Adrenal gland (tissue), 12 donors: Measurements from ENCODE around the gene DIP2C. TPM values are rescaled to one million over a fixed set of nuclear protein-coding genes. Genes with fewer than 3 reads are reported as not detected.

Experiments
- DNase-seq, 7 donors: peaks; one replicate each; pipeline ENCODE4 v3.0.0-alpha.2; 2019 to 2020
- H3K27ac ChIP-seq, 5 donors: fragments of 200-600 bp; sonication (generic) in 4 of 5; 1 replicate in 3 of 5; 2 replicates in 2 of 5; pipeline versions ENCODE4 v1.5.1 to v1.8.0; 2016 to 2020; ENCODE audit warnings: mild to moderate bottlenecking in 1 of 5
- H3K27me3 ChIP-seq: fragments of 200-600 bp; 2 replicates; pipeline ENCODE4 v1.8.0; 2021
- H3K36me3 ChIP-seq, 2 donors: fragments of 200-600 bp; replicated peaks in 1 of 2; 1 replicate in 1 of 2; 2 replicates in 1 of 2; pipeline versions ENCODE4 v1.5.1 to v1.8.0; 2018 to 2022
- H3K4me1 ChIP-seq, 2 donors: fragments of 200-600 bp; replicated peaks in 1 of 2; 1 replicate in 1 of 2; 2 replicates in 1 of 2; pipeline versions ENCODE4 v1.5.1 to v1.8.0; 2018 to 2021
- H3K4me3 ChIP-seq, 4 donors: fragments of 200-600 bp; sonication (generic) in 3 of 4; one replicate each; pipeline ENCODE4 v1.5.1; 2016 to 2018
- H3K9me3 ChIP-seq, 3 donors: fragments of 200-600 bp; sonication (generic) in 1 of 3; replicated peaks in 1 of 3; 1 replicate in 2 of 3; 2 replicates in 1 of 3; pipeline versions ENCODE4 v1.5.1 to v1.8.0; 2016 to 2021
- CTCF ChIP-seq, 6 experiments: fragments of 450-650 bp in 4 of 6; fragments of 200-600 bp in 2 of 6; sonication (generic) in 1 of 6; IDR thresholded peaks; 1 replicate in 5 of 6; 2 replicates in 1 of 6; pipeline versions ENCODE4 v1.5.1 to v1.8.0; 2016 to 2021; ENCODE audit warnings: antibody characterized with exemption in 6 of 6, mild to moderate bottlenecking in 2 of 6, moderate library complexity in 1 of 6
- POLR2A ChIP-seq, 2 donors: fragments of 450-650 bp; IDR thresholded peaks; one replicate each; pipeline ENCODE4 v1.6.1; 2017; ENCODE audit warnings: antibody characterized with exemption in 2 of 2, mild to moderate bottlenecking in 2 of 2, moderate library complexity in 1 of 2
- WGBS, 4 donors: extraction: QIAGEN DNeasy Blood & Tissue Kit in 2 of 4; methylation state at CpG; one replicate each; pipeline versions ENCODE4 v1.1.5 to v1.1.7; 2013 to 2017; 5-methylcytosine and 5-hydroxymethylcytosine counted together
- intact Hi-C, 2 donors: fragments of 100-400 bp; cut with DNase I; formaldehyde crosslinking; loops; one replicate each; pipeline versions ENCODE4 v1.14.1 to v1.15.0; 2022 to 2023
- polyA plus RNA-seq, 3 donors: library from polyadenylated mRNA; stranded (reverse); fragments of 200-250 nt in 2 of 3; fragments of 350-450 nt in 1 of 3; fragmentation: Illumina TruSeq in 1 of 3; extraction: RNeasy Lipid Tissue Mini Kit (QIAGEN cat#74804) in 1 of 3; gene quantifications; one replicate each; pipeline ENCODE4 v1.2.3, GENCODE V29; 2013 to 2014
- total RNA-seq, 9 donors: library from RNA; depleted of rRNA in 4 of 9; stranded (reverse); fragments of >200 nt in 4 of 9; fragments of 120-200 nt in 1 of 9; fragmentation: NEBNext Ultra II Directional in 1 of 9; extraction: Animal tissue kit (Norgen Biotek cat#: 25700) in 1 of 9; gene quantifications; one replicate each; pipeline versions ENCODE4 v1.1.0 to v1.2.4, GENCODE V29; 2013 to 2023
- donor health status: healthy with polysubstance abuse.
- donor health status: Bipolar disorder and iron deficiency.
- donor health status: DM: yes; HTN: yes; CAD: no.
- donor health status: DM: no; HTN: no; CAD: no.
- donor health status: DM: no; HTN: no; CAD: no.
- donor health status: DM: yes; HTN: yes; CAD: no.

The DIP2C gene
- total and polyA plus RNA-seq, 12 donors, result 4.8 to 23.9 (median 19.7) TPM

DNA sequence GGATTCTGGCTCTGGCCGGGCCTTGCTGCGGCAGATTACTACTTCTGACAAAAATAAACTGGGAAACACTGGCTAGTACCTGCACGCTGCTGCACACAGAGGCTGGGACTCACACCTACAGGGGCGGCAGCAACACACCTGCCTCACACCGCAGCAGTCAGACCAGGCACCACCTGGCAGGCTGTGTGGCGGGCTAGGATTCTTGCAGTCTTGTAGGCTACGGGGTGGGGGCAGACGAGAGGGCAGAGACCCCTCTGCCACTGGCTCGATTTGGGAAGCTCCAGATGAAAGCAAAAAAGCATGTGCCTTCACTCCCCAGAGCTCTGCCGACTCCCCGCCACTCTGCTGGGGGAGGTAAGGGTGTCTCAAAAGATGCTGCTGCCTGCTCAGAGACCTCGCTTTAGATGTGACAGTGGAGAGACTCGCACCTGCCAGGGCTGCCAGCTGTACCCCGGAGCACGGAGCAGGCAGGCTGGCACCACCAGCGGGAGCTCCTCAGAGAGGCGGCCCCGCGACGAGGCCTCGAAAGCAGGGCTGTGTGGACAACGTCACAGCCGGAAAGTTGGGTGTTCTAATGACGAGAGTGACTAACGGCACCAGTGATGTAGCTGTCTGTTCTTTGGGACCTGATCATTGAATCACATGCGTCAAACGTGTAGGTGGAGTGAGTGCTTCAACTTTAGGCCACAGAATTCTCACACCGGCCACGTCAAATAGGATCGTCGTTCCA lies 303.7 kb downstream of the DIP2C start:
- Histone ChIP-seq H3K4me3 (no peak overlapping the region), H3K27ac (no peak overlapping the region), H3K4me1 (no peaks in the 10 kb centered on the region), H3K27me3 (no peaks in the 10 kb centered on the region), H3K9me3 (no peaks in the 10 kb centered on the region), H3K36me3 (peaks cover 0 to 35% of the 10 kb centered on the region in 2 donors)
- peak in 2 of 7 donors; percentile 7 to 40 for DNase-seq
- TF ChIP-seq POLR2A (IDR thresholded peaks at IDR 0.05) (no peak), CTCF (IDR thresholded peaks at IDR 0.05) (no peak)
- intact Hi-C loops, result no loop called here
- WGBS, 4 donors, result 84 to 91% (median 89%) methylated on average over 21 to 31 of the region's 31 CpGs

DNA sequence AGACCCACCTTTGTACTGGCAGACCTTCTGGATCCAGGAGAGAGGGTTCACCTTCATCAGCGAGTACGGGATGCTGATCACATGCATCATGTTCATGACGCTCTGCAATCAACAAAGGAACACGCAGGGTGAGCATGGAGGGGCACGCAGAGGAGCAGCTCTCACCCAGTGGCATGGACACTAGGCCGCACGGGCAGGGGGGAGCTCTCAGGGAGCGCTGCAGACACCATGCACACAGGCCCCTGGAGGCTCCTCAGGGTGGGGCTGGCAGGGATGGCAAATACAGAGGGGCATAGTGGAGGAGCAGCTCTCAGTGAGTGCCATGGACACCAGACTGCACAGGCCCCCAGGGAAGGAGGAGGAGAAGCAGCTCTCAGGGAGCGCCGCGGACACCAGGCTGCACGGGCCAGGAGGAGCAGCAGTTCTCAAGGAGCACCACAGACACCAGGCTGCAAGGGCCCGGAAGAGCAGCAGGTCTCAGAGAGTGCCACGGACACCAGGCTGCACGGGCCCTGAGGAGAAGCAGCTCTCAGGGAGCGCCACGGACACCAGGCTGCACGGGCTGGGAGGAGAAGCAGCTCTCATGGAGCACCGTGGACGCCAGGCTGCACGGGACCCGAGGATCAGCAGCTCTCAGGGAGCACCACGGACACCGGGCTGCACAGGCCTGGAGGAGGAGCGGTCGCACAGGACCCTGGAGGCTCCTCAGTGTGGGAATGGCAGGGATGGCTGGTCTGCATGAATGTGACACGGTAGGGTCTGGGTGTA lies 304.7 kb downstream of the DIP2C start:
- Histone ChIP-seq H3K27me3 (no peaks in the 10 kb centered on the region), H3K4me1 (no peaks in the 10 kb centered on the region), H3K27ac (no peak overlapping the region), H3K36me3 (peaks cover 0 to 27% of the 10 kb centered on the region in 2 donors), H3K9me3 (no peaks in the 10 kb centered on the region), H3K4me3 (no peak overlapping the region)
- 91 to 94% (median 94%) methylated on average over 19 to 27 of the region's 27 CpGs for WGBS, 4 donors
- peak in 2 of 7 donors; percentile 9 to 43 for DNase-seq
- TF ChIP-seq POLR2A (IDR thresholded peaks at IDR 0.05), result no peak
- no peak for TF ChIP-seq CTCF (IDR thresholded peaks at IDR 0.05)
- intact Hi-C loops, result no loop called here

DNA sequence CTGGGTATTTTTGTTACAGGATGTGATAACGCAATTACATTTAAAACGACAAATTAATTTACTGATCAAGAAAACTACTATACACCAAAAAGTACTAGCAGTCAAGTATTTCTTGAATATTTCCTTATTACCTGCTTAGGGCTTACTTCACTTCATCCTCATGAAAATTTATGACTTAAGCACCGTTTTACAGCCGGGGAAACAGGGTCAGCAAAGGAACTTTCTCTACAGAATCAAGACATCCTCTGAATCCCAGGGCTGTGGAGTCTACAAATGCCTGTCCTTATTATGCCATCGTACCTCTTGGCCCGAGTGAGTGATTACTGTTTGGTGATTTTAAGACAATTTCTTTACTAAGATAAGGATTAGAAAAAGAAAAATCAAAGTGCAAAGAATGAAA lies 305.9 kb downstream of the DIP2C start:
- Histone ChIP-seq H3K27ac (no peak overlapping the region), H3K4me1 (no peaks in the 10 kb centered on the region), H3K4me3 (no peak overlapping the region), H3K36me3 (peaks cover 0 to 28% of the 10 kb centered on the region in 2 donors), H3K9me3 (no peaks in the 10 kb centered on the region), H3K27me3 (no peaks in the 10 kb centered on the region)
- 85 to 90% (median 88%) methylated on average over 6 of the region's 6 CpGs for WGBS, 4 donors
- intact Hi-C loops, result no loop called here
- no peak for DNase-seq
- TF ChIP-seq CTCF (IDR thresholded peaks at IDR 0.05) (no peak), POLR2A (IDR thresholded peaks at IDR 0.05) (no peak)

DNA sequence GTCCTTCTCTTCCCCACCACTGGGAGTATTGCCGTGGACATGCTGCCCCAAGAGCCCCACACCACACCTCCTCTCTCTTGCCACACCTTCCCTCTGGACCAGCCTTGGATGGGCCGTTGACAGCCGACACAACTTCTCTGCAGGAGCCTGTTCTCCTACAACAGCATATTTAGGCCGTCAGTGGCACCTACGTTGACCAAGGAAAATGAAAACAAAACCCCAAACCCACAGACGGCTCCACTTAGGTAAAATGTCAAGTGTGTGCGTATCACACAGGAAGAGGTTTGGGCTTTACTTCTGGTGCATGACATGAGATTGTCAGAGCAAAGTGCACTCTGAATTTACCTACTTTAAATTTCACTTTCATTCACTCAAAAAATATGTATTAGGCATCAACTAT lies 307.7 kb downstream of the DIP2C start:
- intact Hi-C loops, result no loop called here
- H3K27me3 ChIP-seq, result no peaks in the 10 kb centered on the region
- H3K27ac ChIP-seq, result no peak overlapping the region
- 90 to 97% (median 95%) methylated on average over 7 of the region's 7 CpGs for WGBS, 4 donors
- TF ChIP-seq CTCF (IDR thresholded peaks at IDR 0.05) (no peak), POLR2A (IDR thresholded peaks at IDR 0.05) (no peak)
- H3K4me3 ChIP-seq, result no peak overlapping the region
- H3K4me1 ChIP-seq, result no peaks in the 10 kb centered on the region
- DNase-seq, result peak in 3 of 7 donors; percentile 8 to 39 (median 8)
- H3K36me3 ChIP-seq, result peaks cover 0 to 28% of the 10 kb centered on the region in 2 donors
- no peaks in the 10 kb centered on the region for H3K9me3 ChIP-seq
